Neuronal stem cell (in vitro differentiated cells): Measurements from ENCODE around the gene KMO.

ENCODE experiments used
- DNase-seq: peaks from one replicate; pipeline ENCODE4 v3.0.0-alpha.2; 2013; ENCODE audit warnings: low spot score
- H2AFZ ChIP-seq: one replicate; pipeline ENCODE4 v1.6.1; 2013; ENCODE audit warnings: mild to moderate bottlenecking, low read length, inconsistent platforms
- H2AK5ac ChIP-seq: 2 replicates; pipeline ENCODE4 v1.6.1; 2013; ENCODE audit warnings: low read depth, mild to moderate bottlenecking, inconsistent platforms, low read length, moderate library complexity, mixed read lengths
- H2BK120ac ChIP-seq: 2 replicates; pipeline ENCODE4 v1.6.1; 2013; ENCODE audit warnings: low read depth, mild to moderate bottlenecking, inconsistent platforms, low read length, moderate library complexity, mixed read lengths
- H2BK12ac ChIP-seq: one replicate; pipeline ENCODE4 v1.6.1; 2013; ENCODE audit warnings: low read length, inconsistent platforms
- H2BK15ac ChIP-seq: 2 replicates; pipeline ENCODE4 v1.6.1; 2013; ENCODE audit warnings: mild to moderate bottlenecking, low read length, inconsistent platforms, mixed read lengths
- H2BK5ac ChIP-seq: one replicate; pipeline ENCODE4 v1.6.1; 2013; ENCODE audit warnings: inconsistent platforms, mild to moderate bottlenecking, low read length, moderate library complexity
- H3K14ac ChIP-seq: one replicate; pipeline ENCODE4 v1.6.1; 2013; ENCODE audit warnings: low read length, inconsistent platforms
- H3K18ac ChIP-seq: 2 replicates; pipeline ENCODE4 v1.6.1; 2013; ENCODE audit warnings: low read length, inconsistent platforms
- H3K23ac ChIP-seq: 2 replicates; pipeline ENCODE4 v1.6.1; 2013; ENCODE audit warnings: low read depth, mild to moderate bottlenecking, mixed read lengths, low read length, inconsistent platforms; ENCODE audit not compliant: poor library complexity
- H3K27ac ChIP-seq: replicated peaks from 3 replicates; pipeline ENCODE4 v1.5.1; 2013; ENCODE audit warnings: low read length, inconsistent platforms
- H3K27me3 ChIP-seq, 3 experiments: 2 replicates each; pipeline ENCODE4 v1.6.1; 2013; ENCODE audit warnings: low read length in 3 of 3, mild to moderate bottlenecking in 2 of 3, inconsistent platforms in 1 of 3, low read depth in 1 of 3, mixed read lengths in 1 of 3, moderate library complexity in 1 of 3; ENCODE audit not compliant: control insufficient read depth in 3 of 3, insufficient read depth in 3 of 3
- H3K36me3 ChIP-seq, 2 donors: replicated peaks in 1 of 2; 2 replicates each; pipeline ENCODE4 v1.6.1; 2013; ENCODE audit warnings: low read length in 2 of 2; ENCODE audit not compliant: control insufficient read depth in 2 of 2, insufficient read depth in 2 of 2
- H3K4ac ChIP-seq: 2 replicates; pipeline ENCODE4 v1.6.1; 2013; ENCODE audit warnings: inconsistent platforms, mild to moderate bottlenecking, low read length, moderate library complexity
- H3K4me1 ChIP-seq, 2 donors: 1 replicate in 1 of 2; 2 replicates in 1 of 2; pipeline ENCODE4 v1.6.1; 2013; ENCODE audit warnings: low read length in 2 of 2, low read depth in 1 of 2; ENCODE audit not compliant: control insufficient read depth in 2 of 2, insufficient read depth in 1 of 2
- H3K4me2 ChIP-seq: one replicate; pipeline ENCODE4 v1.6.1; 2013; ENCODE audit warnings: mild to moderate bottlenecking, low read length, inconsistent platforms; ENCODE audit not compliant: insufficient read depth, poor library complexity, severe bottlenecking
- H3K4me3 ChIP-seq, 2 donors: 2 replicates each; pipeline ENCODE4 v1.5.1; 2013; ENCODE audit warnings: low read length in 2 of 2, mild to moderate bottlenecking in 2 of 2, inconsistent platforms in 1 of 2, moderate library complexity in 1 of 2
- H3K79me1 ChIP-seq: one replicate; pipeline ENCODE4 v1.6.1; 2013; ENCODE audit warnings: low read depth, mild to moderate bottlenecking, inconsistent platforms, low read length, moderate library complexity
- H3K9ac ChIP-seq: one replicate; pipeline ENCODE4 v1.6.1; 2013; ENCODE audit warnings: mild to moderate bottlenecking, low read depth, low read length, inconsistent platforms; ENCODE audit not compliant: poor library complexity
- H3K9me3 ChIP-seq, 2 donors: replicated peaks in 1 of 2; 2 replicates each; pipeline versions ENCODE3 to v1.6.1; 2013; ENCODE audit warnings: low read length in 2 of 2, mild to moderate bottlenecking in 2 of 2, inconsistent platforms in 1 of 2, low read depth in 1 of 2, mixed read lengths in 1 of 2, moderate library complexity in 1 of 2; ENCODE audit not compliant: control insufficient read depth in 2 of 2, insufficient read depth in 1 of 2
- H4K8ac ChIP-seq: one replicate; pipeline ENCODE4 v1.6.1; 2013; ENCODE audit warnings: low read depth, mild to moderate bottlenecking, inconsistent platforms, low read length, moderate library complexity
- H4K91ac ChIP-seq: one replicate; pipeline ENCODE4 v1.6.1; 2013; ENCODE audit warnings: low read length, low read depth, mild to moderate bottlenecking, inconsistent platforms; ENCODE audit not compliant: poor library complexity
- WGBS, 2 donors: extraction: QIAGEN DNeasy Blood & Tissue Kit; methylation state at CpG; one replicate each; pipeline ENCODE4 v1.1.7; 2013; ENCODE audit warnings: missing lambda C conversion rate in 2 of 2, mixed read lengths in 1 of 2; ENCODE audit not compliant: insufficient read length in 2 of 2, insufficient replicate concordance in 1 of 2; ENCODE audit errors: extremely low coverage in 2 of 2; 5-methylcytosine and 5-hydroxymethylcytosine counted together

The KMO gene

DNA sequence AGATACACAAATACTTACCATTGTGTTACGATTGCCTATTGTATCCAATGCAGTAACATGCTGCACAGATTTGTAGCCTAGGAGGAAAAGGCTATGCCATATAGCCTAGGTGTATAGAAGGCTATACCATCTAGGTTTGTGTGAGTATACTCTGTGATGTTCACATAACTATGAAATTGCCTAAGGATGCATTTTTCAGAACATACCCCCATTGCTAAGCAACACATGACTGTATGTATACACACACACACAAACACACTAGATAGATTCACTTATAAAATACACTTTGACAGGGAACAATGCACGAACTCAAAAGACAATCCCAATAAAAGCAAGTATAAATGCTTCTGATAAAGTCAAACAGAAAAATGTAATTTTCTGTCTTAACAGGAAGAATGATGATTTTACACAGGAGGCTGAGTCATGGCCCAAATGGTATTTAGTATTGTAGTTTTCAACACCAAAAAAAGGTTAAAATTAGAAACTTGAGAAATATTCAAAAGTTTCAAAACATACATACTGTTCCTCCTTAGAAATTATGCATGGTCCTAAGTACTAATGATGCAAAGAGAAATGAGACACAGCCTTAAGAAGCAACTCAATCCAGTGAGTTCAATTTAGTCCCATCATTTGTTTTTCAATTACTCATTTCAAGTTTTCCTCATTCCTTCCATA lies 24.9 kb upstream of the KMO start:
- Histone ChIP-seq H2AFZ (no peak overlapping the region), H2AK5ac (no peak overlapping the region), H3K23ac (no peak overlapping the region), H3K27ac (no peak overlapping the region), H4K8ac (no peak overlapping the region), H2BK15ac (no peak overlapping the region), H3K18ac (no peak overlapping the region), H3K4me2 (no peak overlapping the region), H3K36me3 (peaks cover 31 to 98% of the 10 kb centered on the region in 2 donors), H3K4me1 (no peaks in the 10 kb centered on the region), H2BK12ac (no peak overlapping the region), H4K91ac (no peak overlapping the region), H3K4me3 (no peak overlapping the region), H3K14ac (no peak overlapping the region), H3K4ac (no peak overlapping the region), H2BK120ac (no peak overlapping the region), H3K27me3 (no peaks in the 10 kb centered on the region), H3K9ac (no peak overlapping the region), H3K9me3 (no peaks in the 10 kb centered on the region), H2BK5ac (no peak overlapping the region), H3K79me1 (peaks cover 1% of the 10 kb centered on the region)
- WGBS, 2 donors: no CpG with 5 or more reads among the region's 2 CpGs
- DNase-seq: no peak

DNA sequence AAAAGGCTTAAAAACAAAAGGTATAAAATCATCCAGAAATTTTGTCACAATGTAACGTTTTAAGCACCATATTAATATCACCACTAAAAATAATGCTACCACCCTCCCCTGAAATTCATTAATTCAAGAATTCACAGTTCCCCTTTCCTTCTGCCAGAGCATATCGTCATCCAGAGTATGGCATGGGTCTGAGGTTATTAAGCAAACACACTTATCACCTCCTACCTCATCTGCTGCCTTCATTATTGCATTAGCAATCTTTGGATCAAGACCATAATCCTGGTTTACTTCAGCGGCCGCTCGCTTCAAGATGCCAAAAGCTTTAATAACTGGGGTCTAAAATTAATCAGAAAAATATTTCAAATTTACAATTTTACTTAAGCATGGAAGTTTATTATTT lies 18.8 kb upstream of the KMO start:
- Histone ChIP-seq H2BK120ac (no peak overlapping the region), H3K9me3 (peaks cover 0 to 4% of the 10 kb centered on the region in 2 donors), H3K9ac (no peak overlapping the region), H3K4me3 (no peak overlapping the region), H3K27me3 (no peaks in the 10 kb centered on the region), H2AK5ac (no peak overlapping the region), H3K79me1 (peaks cover 2% of the 10 kb centered on the region), H4K8ac (no peak overlapping the region), H4K91ac (no peak overlapping the region), H3K4ac (no peak overlapping the region), H2BK5ac (no peak overlapping the region), H2AFZ (no peak overlapping the region), H2BK12ac (no peak overlapping the region), H3K4me2 (no peak overlapping the region), H2BK15ac (no peak overlapping the region), H3K36me3 (peaks cover 14 to 81% of the 10 kb centered on the region in 2 donors), H3K14ac (no peak overlapping the region), H3K18ac (no peak overlapping the region), H3K27ac (no peak overlapping the region), H3K23ac (no peak overlapping the region), H3K4me1 (peaks cover 0 to 6% of the 10 kb centered on the region in 2 donors)
- no peak for DNase-seq
- no CpG with 5 or more reads among the region's 5 CpGs for WGBS, 2 donors

- peak overlapping the region; percentile 82 for H2BK5ac ChIP-seq
- peak overlapping the region; percentile 94 for H2AFZ ChIP-seq
- peaks cover 2% of the 10 kb centered on the region for H3K79me1 ChIP-seq
- WGBS, 2 donors: no CpG with 5 or more reads among the region's 28 CpGs
- no peaks in the 10 kb centered on the region for H3K27me3 ChIP-seq
- H4K8ac ChIP-seq: no peak overlapping the region
- peak overlapping the region; percentile 96 for H3K23ac ChIP-seq
- H3K4me3 ChIP-seq: peak overlapping the region; percentile 76 to 94
- peak overlapping the region; percentile 70 for H3K27ac ChIP-seq
- H2AK5ac ChIP-seq: no peak overlapping the region
- no peak for DNase-seq
- no peak overlapping the region for H3K4ac ChIP-seq
- H3K36me3 ChIP-seq: peaks cover 2 to 29% of the 10 kb centered on the region in 2 donors
- H3K9me3 ChIP-seq: peaks cover 0 to 4% of the 10 kb centered on the region in 2 donors
- H3K18ac ChIP-seq: peak overlapping the region; percentile 98
- H2BK120ac ChIP-seq: no peak overlapping the region
- H2BK12ac ChIP-seq: no peak overlapping the region
- no peak overlapping the region for H4K91ac ChIP-seq
- H2BK15ac ChIP-seq: no peak overlapping the region
- peak overlapping the region; percentile 80 for H3K4me2 ChIP-seq
- H3K4me1 ChIP-seq: peaks cover 0 to 6% of the 10 kb centered on the region in 2 donors
- H3K9ac ChIP-seq: peak overlapping the region; percentile 95
- peak overlapping the region; percentile 89 for H3K14ac ChIP-seq
Measured at GRCh38 chr1:241518476-241519307, 13.5 kb upstream of the KMO start.
